Large intestine (tissue), 3 donors: ENCODE measurements around the gene NFIX. TPM values are rescaled to one million over a fixed set of nuclear protein-coding genes. Genes with fewer than 3 reads are reported as not detected.
A peak's percentile ranks its signal among the peaks of the same experiment; 100 is the strongest.

Experiments
- DNase-seq, 2 donors: peaks; one replicate each; pipeline versions ENCODE4 v3.0.0 to v3.0.0-alpha.2; 2013
- H3K27ac ChIP-seq: one replicate; pipeline ENCODE4 v1.5.1; 2013; ENCODE audit warnings: low read length
- H3K27me3 ChIP-seq: 2 replicates; pipeline ENCODE4 v1.6.1; 2013; ENCODE audit warnings: low read length; ENCODE audit not compliant: control insufficient read depth, insufficient read depth
- H3K36me3 ChIP-seq: 2 replicates; pipeline ENCODE4 v1.6.1; 2013; ENCODE audit warnings: low read length; ENCODE audit not compliant: control insufficient read depth, insufficient read depth
- H3K4me1 ChIP-seq: one replicate; pipeline ENCODE4 v1.6.1; 2013; ENCODE audit warnings: low read length; ENCODE audit not compliant: control insufficient read depth, insufficient read depth
- H3K4me3 ChIP-seq: one replicate; pipeline ENCODE4 v1.5.1; 2013; ENCODE audit warnings: low read length
- H3K9me3 ChIP-seq: one replicate; pipeline ENCODE4 v1.6.1; 2013; ENCODE audit warnings: mild to moderate bottlenecking, low read depth, low read length, moderate library complexity; ENCODE audit not compliant: control insufficient read depth
- WGBS: methylation state at CpG from one replicate; pipeline ENCODE4 v1.1.5; 2013; ENCODE audit warnings: low lambda C conversion rate; ENCODE audit not compliant: insufficient coverage; 5-methylcytosine and 5-hydroxymethylcytosine counted together
- polyA plus RNA-seq: library from polyadenylated mRNA; unstranded; fragments of 120-200 nt; gene quantifications from one replicate; pipeline ENCODE4 v1.2.1, GENCODE V29; 2013

NFIX gene
- polyA plus RNA-seq, 1 donor: 20.2 TPM

- H3K4me3 ChIP-seq: no peak overlapping the region
- no CpG with 5 or more reads among the region's 15 CpGs for WGBS
- no peak overlapping the region for H3K27ac ChIP-seq
- no peaks in the 10 kb centered on the region for H3K9me3 ChIP-seq
- no peaks in the 10 kb centered on the region for H3K4me1 ChIP-seq
- no peak for DNase-seq
- H3K36me3 ChIP-seq: peaks cover 37% of the 10 kb centered on the region
- H3K27me3 ChIP-seq: no peaks in the 10 kb centered on the region
These were observed 114.9 kb downstream of the NFIX start for GRCh38 chr19:13110099-13110610.

DNA sequence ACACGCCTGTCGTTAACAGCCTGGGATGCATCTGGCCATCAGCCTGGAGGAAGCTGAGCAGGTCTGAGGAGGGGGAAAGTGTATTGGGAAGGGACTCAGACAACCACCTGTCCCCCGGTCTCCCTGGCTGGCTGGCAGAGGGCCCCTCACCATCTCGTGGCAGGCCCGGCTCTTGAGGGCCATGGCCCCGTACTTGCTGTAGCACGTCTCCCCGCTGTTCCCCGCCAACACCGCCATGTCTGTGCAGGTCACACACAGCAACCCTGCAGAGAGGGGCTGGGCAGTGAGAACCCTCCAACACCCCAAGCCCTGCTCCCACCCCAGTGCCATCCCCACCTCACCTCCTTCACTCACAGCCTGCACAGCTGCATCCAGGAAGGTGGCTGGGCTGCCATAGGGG, 117.3 kb downstream of the NFIX start:
- no peak for DNase-seq
- Histone ChIP-seq H3K9me3 (no peaks in the 10 kb centered on the region), H3K27me3 (no peaks in the 10 kb centered on the region), H3K36me3 (peaks cover 35% of the 10 kb centered on the region), H3K27ac (no peak overlapping the region), H3K4me1 (peaks cover 8% of the 10 kb centered on the region), H3K4me3 (no peak overlapping the region)
- WGBS: no CpG with 5 or more reads among the region's 10 CpGs

- DNase-seq: no peak
- H3K27me3 ChIP-seq: no peaks in the 10 kb centered on the region
- H3K4me1 ChIP-seq: peaks cover 16% of the 10 kb centered on the region
- H3K4me3 ChIP-seq: peak overlapping the region; percentile 97
- no peaks in the 10 kb centered on the region for H3K9me3 ChIP-seq
- WGBS: no CpG with 5 or more reads among the region's 18 CpGs
- no peak overlapping the region for H3K27ac ChIP-seq
- peaks cover 20% of the 10 kb centered on the region for H3K36me3 ChIP-seq
These were observed 120.6 kb downstream of the NFIX start for GRCh38 chr19:13115936-13116281.

- Histone ChIP-seq H3K4me1 (peaks cover 16% of the 10 kb centered on the region), H3K36me3 (peaks cover 21% of the 10 kb centered on the region), H3K4me3 (peak within 1 kb of the TSS; percentile 97), H3K27me3 (no peaks in the 10 kb centered on the region), H3K27ac (peak within 1 kb of the TSS; percentile 45), H3K9me3 (no peaks in the 10 kb centered on the region)
- DNase-seq: peak; percentile 88 to 93
- no CpG with 5 or more reads among the region's 51 CpGs for WGBS
These were observed 121.3 kb downstream of the NFIX start, which contains the start of gene TRMT1 for GRCh38 chr19:13116282-13117175. TSS of gene TRMT1 (minus strand) at chr19:13116740. CDS start at chr19:13116399, 341 bp downstream.

- Histone ChIP-seq H3K27me3 (no peaks in the 10 kb centered on the region), H3K27ac (peak overlapping the region; percentile 45), H3K4me1 (peaks cover 22% of the 10 kb centered on the region), H3K4me3 (peak overlapping the region; percentile 97), H3K36me3 (peaks cover 24% of the 10 kb centered on the region), H3K9me3 (no peaks in the 10 kb centered on the region)
- WGBS: 0% methylated on average over 1 of the region's 20 CpGs
- no peak for DNase-seq
These were observed 122.0 kb downstream of the NFIX start for GRCh38 chr19:13117176-13117771.

- peaks cover 25% of the 10 kb centered on the region for H3K4me1 ChIP-seq
- H3K9me3 ChIP-seq: no peaks in the 10 kb centered on the region
- peak within 1 kb of the TSS; percentile 45 for H3K27ac ChIP-seq
- H3K4me3 ChIP-seq: peak within 1 kb of the TSS; percentile 97
- no peaks in the 10 kb centered on the region for H3K27me3 ChIP-seq
- H3K36me3 ChIP-seq: peaks cover 18% of the 10 kb centered on the region
- peak; percentile 87 to 91 for DNase-seq
- WGBS: no CpG with 5 or more reads among the region's 65 CpGs
These were observed 122.6 kb downstream of the NFIX start, which contains the start of gene NACC1 for GRCh38 chr19:13117772-13118423. TSS of gene NACC1 (plus strand) at chr19:13118264. CDS start at chr19:13135208, 16,944 bp downstream.

- no CpG with 5 or more reads among the region's 57 CpGs for WGBS
- no peaks in the 10 kb centered on the region for H3K9me3 ChIP-seq
- peaks cover 25% of the 10 kb centered on the region for H3K4me1 ChIP-seq
- DNase-seq: peak in 1 of 2 donors; percentile 48
- H3K4me3 ChIP-seq: peak overlapping the region; percentile 90
- no peak overlapping the region for H3K27ac ChIP-seq
- H3K27me3 ChIP-seq: no peaks in the 10 kb centered on the region
- peaks cover 14% of the 10 kb centered on the region for H3K36me3 ChIP-seq
These were observed 123.3 kb downstream of the NFIX start for GRCh38 chr19:13118424-13119193.

- H3K4me3 ChIP-seq: no peak overlapping the region
- no peaks in the 10 kb centered on the region for H3K9me3 ChIP-seq
- no peak for DNase-seq
- peaks cover 25% of the 10 kb centered on the region for H3K4me1 ChIP-seq
- WGBS: no CpG with 5 or more reads among the region's 8 CpGs
- no peaks in the 10 kb centered on the region for H3K27me3 ChIP-seq
- peaks cover 11% of the 10 kb centered on the region for H3K36me3 ChIP-seq
- no peak overlapping the region for H3K27ac ChIP-seq
These were observed 124.4 kb downstream of the NFIX start for GRCh38 chr19:13119627-13120026.

GRCh38 chr19:13120031-13120430, 124.8 kb downstream of the NFIX start:
- DNase-seq: no peak
- Histone ChIP-seq H3K27ac (no peak overlapping the region), H3K9me3 (no peaks in the 10 kb centered on the region), H3K27me3 (no peaks in the 10 kb centered on the region), H3K36me3 (peaks cover 9% of the 10 kb centered on the region), H3K4me3 (no peak overlapping the region), H3K4me1 (peaks cover 25% of the 10 kb centered on the region)
- WGBS: no CpG with 5 or more reads among the region's 9 CpGs
